HG03460 (cell line): ENCODE data around the gene GSTA5.
"Not testable (repeated sequence)": the region's sequence is repeated elsewhere in the genome, so short reads cannot be mapped to it uniquely, and the experiment has no call there.

ENCODE experiments used
- ATAC-seq: cut with Tn5 transposase; IDR thresholded peaks from one replicate; pipeline ENCODE4 v1.9.1; 2021; ENCODE audit not compliant: unreplicated experiment

GSTA5 gene

GRCh38 chr6:52794366-52794765 is 46.2 kb downstream of the GSTA5 start:
- not testable (repeated sequence) for ATAC-seq

GRCh38 chr6:52790861-52791260 is 49.8 kb downstream of the GSTA5 start:
- no peak for ATAC-seq

- not testable (repeated sequence) for ATAC-seq
These were observed 51.0 kb downstream of the GSTA5 start for GRCh38 chr6:52789658-52790057.

- ATAC-seq, result no peak
These were observed 52.1 kb downstream of the GSTA5 start for GRCh38 chr6:52788478-52788877.

- no peak for ATAC-seq
These were observed 52.7 kb downstream of the GSTA5 start for GRCh38 chr6:52787917-52788316.

- no peak for ATAC-seq
These were observed 54.2 kb downstream of the GSTA5 start for GRCh38 chr6:52786249-52786956.

GRCh38 chr6:52782696-52783274 is 57.8 kb downstream of the GSTA5 start:
- not testable (repeated sequence) for ATAC-seq

GRCh38 chr6:52782209-52782608 is 58.4 kb downstream of the GSTA5 start:
- not testable (repeated sequence) for ATAC-seq
